Measurements from ENCODE around the gene ENKD1.

DNA sequence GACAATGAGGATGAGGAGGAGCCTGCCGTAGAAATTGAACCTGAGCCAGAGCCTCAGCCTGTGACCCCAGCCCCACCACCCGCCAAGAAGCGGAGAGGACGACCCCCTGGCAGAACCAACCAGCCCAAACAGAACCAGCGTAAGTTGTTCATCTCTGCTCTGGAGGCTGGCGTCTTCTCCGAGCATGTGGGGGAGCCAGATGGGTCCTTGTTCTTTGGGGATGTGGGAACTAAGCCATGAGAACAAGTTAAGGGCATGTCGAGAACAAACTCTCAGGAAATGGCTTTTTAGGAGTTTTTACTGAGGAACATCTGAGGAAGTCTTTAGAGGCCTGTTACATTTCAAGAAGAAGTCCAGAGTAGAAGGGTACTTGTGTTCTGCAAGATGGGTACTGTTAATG lies 29.8 kb downstream of the ENKD1 start:
- TF ChIP-seq, protein P1, sequence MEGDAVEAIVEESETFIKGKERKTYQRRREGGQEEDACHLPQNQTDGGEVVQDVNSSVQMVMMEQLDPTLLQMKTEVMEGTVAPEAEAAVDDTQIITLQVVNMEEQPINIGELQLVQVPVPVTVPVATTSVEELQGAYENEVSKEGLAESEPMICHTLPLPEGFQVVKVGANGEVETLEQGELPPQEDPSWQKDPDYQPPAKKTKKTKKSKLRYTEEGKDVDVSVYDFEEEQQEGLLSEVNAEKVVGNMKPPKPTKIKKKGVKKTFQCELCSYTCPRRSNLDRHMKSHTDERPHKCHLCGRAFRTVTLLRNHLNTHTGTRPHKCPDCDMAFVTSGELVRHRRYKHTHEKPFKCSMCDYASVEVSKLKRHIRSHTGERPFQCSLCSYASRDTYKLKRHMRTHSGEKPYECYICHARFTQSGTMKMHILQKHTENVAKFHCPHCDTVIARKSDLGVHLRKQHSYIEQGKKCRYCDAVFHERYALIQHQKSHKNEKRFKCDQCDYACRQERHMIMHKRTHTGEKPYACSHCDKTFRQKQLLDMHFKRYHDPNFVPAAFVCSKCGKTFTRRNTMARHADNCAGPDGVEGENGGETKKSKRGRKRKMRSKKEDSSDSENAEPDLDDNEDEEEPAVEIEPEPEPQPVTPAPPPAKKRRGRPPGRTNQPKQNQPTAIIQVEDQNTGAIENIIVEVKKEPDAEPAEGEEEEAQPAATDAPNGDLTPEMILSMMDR (IDR thresholded peaks at IDR 0.05): no peak
- no peak for TF ChIP-seq EZH2phosphoT487 (IDR thresholded peaks at IDR 0.05)
- TF ChIP-seq EZH2 (IDR thresholded peaks at IDR 0.05): no peak
